NK-92 treated with Interleukin-12 subunit alpha and Interleukin-12 subunit beta, amount 100 ng/mL, for 24 hours (cell line): ENCODE data around the gene CCDC181.

Experiments used
- DNase-seq: peaks from one replicate; lab custom pipeline; 2025; lab: John Stamatoyannopoulos, UW

CCDC181 gene

DNA sequence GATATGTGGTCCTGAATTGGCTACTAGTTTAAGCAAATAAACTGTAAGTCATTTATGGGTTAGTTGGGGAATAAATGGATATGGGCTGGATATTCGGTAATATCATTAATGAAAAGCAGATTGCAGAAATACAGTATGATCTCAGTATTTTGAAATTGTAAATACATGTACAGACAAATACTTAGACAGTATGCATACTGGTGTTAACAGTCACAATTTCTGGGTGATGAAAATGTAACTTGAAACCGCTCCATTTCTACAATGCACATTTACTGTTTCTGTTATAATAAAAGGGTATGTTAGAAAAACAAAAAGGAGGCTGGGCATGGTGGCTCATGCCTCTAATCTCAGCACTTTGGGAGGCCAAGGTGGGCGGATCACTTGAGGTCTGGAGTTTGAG, 31.3 kb downstream of the CCDC181 start:
- DNase-seq = no peak

DNA sequence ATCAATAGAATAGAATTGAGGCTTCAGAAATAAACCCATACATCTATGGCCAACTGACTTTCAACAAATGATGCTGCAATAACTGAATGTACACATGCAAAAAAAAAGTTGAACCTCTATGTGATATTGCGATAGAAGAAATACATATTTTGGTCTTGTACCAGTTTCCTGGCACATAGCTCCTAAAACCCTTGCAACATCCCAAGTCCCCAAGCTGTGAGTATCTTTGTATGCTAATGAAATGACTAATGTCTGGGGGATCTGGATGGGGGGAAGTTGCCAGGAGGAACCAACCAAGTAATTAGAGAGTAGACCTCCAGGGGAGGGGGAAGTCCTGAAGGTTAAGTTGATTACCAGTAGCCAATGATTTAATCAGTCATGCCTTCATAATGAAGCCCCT, 34.9 kb downstream of the CCDC181 start:
- no peak for DNase-seq

DNA sequence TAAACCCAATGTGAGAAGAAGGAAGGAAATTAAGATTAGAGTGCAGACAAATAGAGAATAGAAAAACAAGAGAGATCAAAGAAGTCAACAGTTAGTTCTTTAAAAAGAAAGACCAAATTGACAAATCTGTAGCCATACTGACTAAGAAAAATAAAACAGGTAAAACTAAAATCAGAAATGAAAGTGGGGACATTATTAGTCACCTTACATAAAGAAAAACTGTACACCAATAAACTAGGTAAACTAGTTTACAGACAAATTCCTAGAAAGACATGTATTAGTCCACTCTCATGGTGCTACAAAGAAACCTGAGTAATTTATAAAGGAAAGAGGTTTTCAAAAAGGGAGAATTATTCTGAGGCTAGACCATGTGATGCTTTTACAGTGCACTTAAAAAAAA, 37.0 kb downstream of the CCDC181 start:
- no peak for DNase-seq

- no peak for DNase-seq
Measured at GRCh38 chr1:169387399-169387798, 39.9 kb downstream of the CCDC181 start.

DNA sequence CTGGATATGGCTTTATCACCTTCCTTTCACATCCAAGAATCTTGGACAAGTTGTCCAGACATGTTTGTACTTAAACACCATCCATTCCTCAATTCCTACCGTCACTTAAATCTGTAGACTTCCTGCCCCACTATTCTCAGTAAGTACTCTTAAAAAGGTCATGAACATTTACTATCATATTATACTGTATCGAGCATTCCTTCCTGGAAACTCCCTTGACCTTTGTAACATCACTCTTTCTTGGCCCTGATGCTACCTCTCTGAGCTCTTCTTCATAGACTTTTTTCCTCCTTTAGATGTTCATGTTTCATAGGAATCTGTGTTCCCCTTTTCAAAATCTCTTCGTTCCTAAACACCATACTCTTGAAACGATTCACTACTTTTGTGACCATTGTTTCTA, 43.8 kb downstream of the CCDC181 start:
- DNase-seq = no peak

DNA sequence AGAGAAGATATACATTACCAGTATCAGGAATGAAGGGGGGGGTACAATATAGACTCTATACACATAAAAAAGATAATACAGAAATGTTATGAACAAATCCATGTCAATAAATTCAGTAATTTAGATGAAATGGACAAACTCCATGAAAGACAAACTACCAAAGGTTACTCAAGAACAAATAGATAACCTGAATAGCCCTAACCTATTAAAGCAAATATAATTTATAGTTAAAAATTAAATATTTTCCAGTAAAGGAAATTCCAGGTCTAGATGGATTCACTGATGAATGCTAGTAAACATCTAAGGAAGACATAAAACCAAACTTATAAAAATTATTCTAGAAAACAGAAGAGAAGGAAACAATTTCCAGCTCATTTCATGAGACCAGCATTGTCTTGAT, 46.1 kb downstream of the CCDC181 start:
- DNase-seq = no peak

- DNase-seq = no peak
Measured at GRCh38 chr1:169371404-169371803, 55.9 kb downstream of the CCDC181 start.

GRCh38 chr1:169368406-169368769, 58.9 kb downstream of the CCDC181 start:
- DNase-seq = no peak

GRCh38 chr1:169367686-169368405, 59.4 kb downstream of the CCDC181 start, which contains the start of the genes BLZF1 and NME7:
Gene BLZF1, plus strand, starts transcription at chr1:169368195. Its CDS starts 1,328 bp downstream, at chr1:169369523.
Gene NME7, minus strand, starts transcription at chr1:169367797. Its CDS starts 87 bp downstream, at chr1:169367710.
- peak; percentile 93 for DNase-seq

DNA sequence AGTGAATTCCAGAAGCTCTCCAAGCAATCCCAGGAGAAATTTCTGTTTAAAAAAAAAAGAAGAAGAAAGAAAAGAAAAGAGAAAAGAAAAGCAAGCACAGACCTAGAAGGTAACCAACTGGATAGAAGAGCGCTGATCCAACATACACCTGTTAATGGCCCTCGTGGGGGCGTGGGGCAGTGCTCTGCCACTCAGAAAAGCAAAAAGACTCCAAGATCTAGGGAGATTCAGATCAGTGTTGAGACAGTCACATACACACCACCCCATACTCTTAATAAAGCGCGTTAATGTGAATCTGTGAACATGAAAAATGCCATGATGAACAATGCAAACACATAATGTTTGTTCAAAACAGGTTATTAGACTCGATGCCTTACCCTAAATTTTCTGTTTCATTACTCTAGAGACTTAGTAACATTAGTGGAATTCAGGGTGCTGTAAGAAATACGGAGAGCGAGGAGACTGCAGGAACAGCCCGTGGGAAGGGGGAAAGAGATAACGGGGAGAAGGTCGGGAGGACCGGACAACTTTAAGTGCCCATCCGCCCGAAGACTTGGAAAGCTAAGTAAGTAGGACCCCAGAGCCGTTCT, 60.1 kb downstream of the CCDC181 start:
- DNase-seq = no peak

GRCh38 chr1:169364948-169365347, 62.3 kb downstream of the CCDC181 start:
- no peak for DNase-seq

DNA sequence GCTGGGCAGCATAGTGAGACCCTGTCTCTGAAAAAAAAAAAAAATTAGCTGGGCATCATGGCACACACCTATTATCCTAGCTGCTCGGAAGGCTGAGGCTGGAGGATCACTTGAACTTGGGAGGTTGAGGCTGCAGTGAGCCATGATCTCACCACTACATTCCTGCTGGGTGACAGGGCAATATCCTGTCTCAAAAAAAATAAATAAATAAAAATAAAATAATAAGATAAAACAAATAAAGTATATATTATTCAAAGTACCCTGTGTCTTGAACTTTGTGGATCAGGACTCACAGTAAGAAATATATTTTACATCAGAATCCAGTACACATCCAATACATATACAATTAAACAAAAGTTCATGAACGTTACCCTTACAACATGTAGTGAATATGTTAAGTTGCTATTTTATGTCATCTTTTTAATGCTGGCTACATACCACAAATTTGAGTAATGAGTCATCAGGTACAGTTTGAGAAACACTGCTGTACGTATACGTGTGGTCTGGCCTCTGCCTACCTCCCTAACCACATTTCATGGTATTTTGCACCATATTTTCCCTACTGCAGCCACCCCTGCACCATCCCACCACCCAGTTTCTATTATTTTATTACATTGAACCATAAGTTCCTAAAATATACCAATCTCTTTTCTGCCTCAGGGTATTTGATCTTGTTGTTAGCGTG, 64.1 kb downstream of the CCDC181 start:
- peak; percentile 15 for DNase-seq

- DNase-seq = no peak
Measured at GRCh38 chr1:169361281-169361680, 66.0 kb downstream of the CCDC181 start.

GRCh38 chr1:169360415-169360814, 66.9 kb downstream of the CCDC181 start:
- no peak for DNase-seq

DNA sequence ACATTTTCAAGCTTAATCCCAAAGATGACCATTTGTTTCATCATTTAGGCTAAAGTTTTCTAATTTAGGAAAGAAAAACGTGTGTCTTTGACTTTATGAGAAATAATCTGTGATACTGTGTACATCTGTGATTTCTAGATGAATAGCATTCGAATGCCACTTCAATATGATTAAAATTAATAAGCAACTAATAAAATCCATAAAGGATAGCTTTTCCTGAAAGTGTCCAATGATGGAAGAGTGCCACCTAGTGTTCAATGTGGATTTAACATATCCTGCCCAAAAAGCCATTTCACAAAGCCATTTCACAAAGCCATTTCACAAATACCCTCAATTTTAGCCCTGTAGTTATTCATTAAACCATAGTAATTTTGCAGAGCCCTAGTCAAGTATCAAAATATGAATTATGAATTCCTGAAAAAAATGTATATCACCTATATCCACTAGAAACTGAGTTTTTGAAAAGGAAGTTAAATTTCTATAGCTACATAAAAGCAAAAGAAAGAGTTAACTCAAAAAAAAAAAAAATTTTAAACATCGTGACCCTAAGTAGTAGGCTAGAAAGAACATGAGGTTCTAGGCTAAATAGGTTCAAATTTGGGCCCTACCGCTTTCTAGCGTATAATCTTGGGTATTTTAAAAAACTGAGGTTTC, 78.8 kb downstream of the CCDC181 start:
- DNase-seq = no peak

GRCh38 chr1:169347688-169348382, 79.4 kb downstream of the CCDC181 start:
- no peak for DNase-seq

DNA sequence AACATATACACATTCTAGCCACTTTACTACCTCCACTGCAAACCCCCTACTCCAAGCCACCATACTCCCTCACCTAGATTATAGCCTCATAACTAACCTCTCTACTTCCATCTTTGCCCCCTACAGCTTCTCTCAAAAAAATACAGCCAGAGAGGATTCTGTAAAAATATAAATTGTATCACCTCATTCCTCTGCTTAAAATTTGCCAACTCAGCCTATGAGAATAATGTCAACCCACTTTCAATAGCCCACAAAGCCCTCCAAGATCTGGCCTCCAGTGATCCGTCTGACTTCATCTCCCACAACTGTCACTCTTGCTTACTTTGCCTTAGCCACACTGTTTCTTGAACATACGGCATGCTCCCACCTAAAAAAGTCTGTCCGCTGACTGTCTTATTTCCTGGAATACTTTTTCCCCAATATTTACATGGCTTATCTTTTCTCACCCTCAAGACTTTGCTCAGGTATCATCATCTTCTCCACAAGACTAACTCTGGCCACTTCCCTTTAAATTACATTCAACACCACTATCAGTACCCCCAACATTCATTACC, 81.2 kb downstream of the CCDC181 start:
- DNase-seq = no peak

DNA sequence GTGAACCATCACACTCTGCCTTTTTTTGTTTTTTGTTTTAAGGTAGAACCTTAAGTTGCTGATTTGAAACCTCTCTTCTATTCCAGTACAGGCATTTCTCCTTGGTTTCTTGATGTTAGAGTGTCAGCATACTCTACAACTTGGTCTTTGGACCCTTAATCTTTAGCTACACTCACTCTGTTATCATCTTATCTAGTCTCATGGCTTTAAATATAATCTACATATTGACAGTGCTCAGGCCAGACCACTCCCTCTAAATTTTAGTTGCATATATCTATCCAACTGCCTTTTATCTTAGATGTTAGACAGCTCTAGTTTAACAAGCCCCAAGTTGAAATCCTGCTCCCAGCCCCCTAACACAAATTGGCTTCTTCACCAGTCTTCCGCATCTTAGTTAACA, 81.8 kb downstream of the CCDC181 start:
- no peak for DNase-seq
